Tibial nerve (tissue), 4 donors: ENCODE measurements around the gene GALNT10. TPM values are rescaled to one million over a fixed set of nuclear protein-coding genes. Genes with fewer than 3 reads are reported as not detected.

Experiments used
- DNase-seq, 2 donors: peaks; one replicate each; pipeline ENCODE4 v3.0.0-alpha.2; 2019; ENCODE audit warnings: low spot score in 2 of 2
- H3K27ac ChIP-seq, 4 donors: fragments of 200-600 bp; sonication (generic) in 3 of 4; one replicate each; pipeline ENCODE4 v1.5.1; 2017 to 2019; ENCODE audit warnings: mild to moderate bottlenecking in 1 of 4
- H3K27me3 ChIP-seq, 2 donors: fragments of 200-600 bp; sonication (generic) in 1 of 2; one replicate each; pipeline versions ENCODE4 v1.5.1 to v1.6.0; 2017 to 2019
- H3K36me3 ChIP-seq, 3 donors: fragments of 200-600 bp; sonication (generic); one replicate each; pipeline ENCODE4 v1.5.1; 2018 to 2019
- H3K4me1 ChIP-seq, 4 donors: fragments of 200-600 bp; sonication (generic) in 3 of 4; one replicate each; pipeline ENCODE4 v1.5.1; 2017 to 2019
- H3K4me3 ChIP-seq, 4 donors: fragments of 200-600 bp; sonication (generic) in 3 of 4; one replicate each; pipeline ENCODE4 v1.5.1; 2017 to 2019; ENCODE audit warnings: mild to moderate bottlenecking in 1 of 4, moderate library complexity in 1 of 4
- H3K9me3 ChIP-seq, 4 donors: fragments of 200-600 bp; sonication (generic) in 3 of 4; one replicate each; pipeline ENCODE4 v1.5.1; 2017 to 2019
- EP300 ChIP-seq, 2 donors: sonication (generic); formaldehyde crosslinking; IDR thresholded peaks; one replicate each; pipeline ENCODE4 v1.6.1; 2017; ENCODE audit warnings: antibody characterized with exemption in 2 of 2, mild to moderate bottlenecking in 1 of 2
- POLR2A ChIP-seq, 2 donors: fragments of 450-650 bp; IDR thresholded peaks; one replicate each; pipeline ENCODE4 v1.6.1; 2017; ENCODE audit warnings: antibody characterized with exemption in 2 of 2, mild to moderate bottlenecking in 2 of 2, moderate library complexity in 2 of 2
- WGBS, 2 donors: methylation state at CpG; one replicate each; pipeline ENCODE4 v1.1.5; 2018; 5-methylcytosine and 5-hydroxymethylcytosine counted together
- total RNA-seq, 4 donors: library from RNA; depleted of rRNA; stranded (reverse); fragments of >200 nt; gene quantifications; one replicate each; pipeline ENCODE4 v1.1.0, GENCODE V29; 2016
- TF ChIP-seq, protein P1 (sequence below), 5 experiments: fragments of 200-600 bp in 3 of 5; fragments of 450-650 bp in 2 of 5; sonication (generic) in 3 of 5; IDR thresholded peaks; one replicate each; pipeline ENCODE4 v1.5.1; 2016 to 2019; ENCODE audit warnings: antibody characterized with exemption in 5 of 5, mild to moderate bottlenecking in 3 of 5, moderate library complexity in 2 of 5

GALNT10 gene
- total RNA-seq, 4 donors from 2014 or later, result 24.1 to 41.2 (median 26.7) TPM

DNA sequence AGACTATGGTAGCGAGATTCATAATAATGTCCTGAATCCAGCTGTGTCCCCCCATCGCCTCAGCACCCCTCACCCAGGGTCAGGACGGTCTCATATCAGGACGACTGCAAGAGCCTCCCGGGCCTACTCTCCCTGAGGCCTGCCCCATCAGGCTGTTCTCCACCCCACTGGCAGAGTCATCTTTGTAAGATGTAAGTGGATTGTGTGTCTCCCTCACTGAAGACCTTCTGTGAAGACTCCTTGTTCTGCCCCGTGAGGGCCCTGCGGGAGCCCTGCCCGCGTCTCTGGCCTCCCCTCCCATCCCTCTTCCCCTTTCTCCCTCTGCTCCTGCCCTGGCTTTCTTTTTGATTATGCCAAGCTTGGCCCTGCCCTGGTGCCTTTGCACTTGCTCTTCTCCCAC, 211.4 kb downstream of the GALNT10 start:
- Histone ChIP-seq H3K36me3 (no peaks in the 10 kb centered on the region), H3K4me1 (peaks cover 0 to 9% (median 3%) of the 10 kb centered on the region in 4 donors), H3K4me3 (no peak overlapping the region), H3K27ac (no peak overlapping the region), H3K27me3 (no peaks in the 10 kb centered on the region), H3K9me3 (no peaks in the 10 kb centered on the region)
- no peak for TF ChIP-seq EP300 (IDR thresholded peaks at IDR 0.05)
- TF ChIP-seq, protein P1, sequence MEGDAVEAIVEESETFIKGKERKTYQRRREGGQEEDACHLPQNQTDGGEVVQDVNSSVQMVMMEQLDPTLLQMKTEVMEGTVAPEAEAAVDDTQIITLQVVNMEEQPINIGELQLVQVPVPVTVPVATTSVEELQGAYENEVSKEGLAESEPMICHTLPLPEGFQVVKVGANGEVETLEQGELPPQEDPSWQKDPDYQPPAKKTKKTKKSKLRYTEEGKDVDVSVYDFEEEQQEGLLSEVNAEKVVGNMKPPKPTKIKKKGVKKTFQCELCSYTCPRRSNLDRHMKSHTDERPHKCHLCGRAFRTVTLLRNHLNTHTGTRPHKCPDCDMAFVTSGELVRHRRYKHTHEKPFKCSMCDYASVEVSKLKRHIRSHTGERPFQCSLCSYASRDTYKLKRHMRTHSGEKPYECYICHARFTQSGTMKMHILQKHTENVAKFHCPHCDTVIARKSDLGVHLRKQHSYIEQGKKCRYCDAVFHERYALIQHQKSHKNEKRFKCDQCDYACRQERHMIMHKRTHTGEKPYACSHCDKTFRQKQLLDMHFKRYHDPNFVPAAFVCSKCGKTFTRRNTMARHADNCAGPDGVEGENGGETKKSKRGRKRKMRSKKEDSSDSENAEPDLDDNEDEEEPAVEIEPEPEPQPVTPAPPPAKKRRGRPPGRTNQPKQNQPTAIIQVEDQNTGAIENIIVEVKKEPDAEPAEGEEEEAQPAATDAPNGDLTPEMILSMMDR (IDR thresholded peaks at IDR 0.05), result no peak
- TF ChIP-seq POLR2A (IDR thresholded peaks at IDR 0.05), result no peak
- no peak for DNase-seq
- 78 to 83% methylated on average over 9 of the region's 9 CpGs for WGBS, 2 donors

DNA sequence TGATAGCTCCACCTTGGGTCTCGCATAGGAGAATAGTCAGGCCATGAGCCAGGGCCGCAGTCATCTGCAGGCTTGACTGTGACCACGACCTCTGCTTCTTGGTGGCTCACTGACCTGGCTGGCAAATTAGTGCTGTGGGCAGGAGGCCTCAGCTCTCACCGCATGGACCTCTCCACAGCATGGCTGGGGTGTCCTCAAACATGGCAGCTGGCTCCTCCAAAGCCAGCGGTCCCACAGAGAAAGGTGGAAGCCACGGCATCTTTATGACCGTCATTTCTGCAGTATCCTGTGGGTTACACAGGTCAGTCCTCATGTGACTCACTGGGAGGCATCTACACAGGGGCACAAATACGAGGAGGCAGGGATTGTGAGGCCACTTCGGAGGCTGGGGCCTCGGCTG, 212.1 kb downstream of the GALNT10 start:
- TF ChIP-seq EP300 (IDR thresholded peaks at IDR 0.05), result no peak
- no peak for TF ChIP-seq POLR2A (IDR thresholded peaks at IDR 0.05)
- TF ChIP-seq, protein P1 (IDR thresholded peaks at IDR 0.05), result no peak
- H3K4me3 ChIP-seq, result no peak overlapping the region
- H3K36me3 ChIP-seq, result no peaks in the 10 kb centered on the region
- DNase-seq, result no peak
- peaks cover 0 to 9% (median 3%) of the 10 kb centered on the region in 4 donors for H3K4me1 ChIP-seq
- H3K27me3 ChIP-seq, result no peaks in the 10 kb centered on the region
- 92 to 93% methylated on average over 10 of the region's 10 CpGs for WGBS, 2 donors
- no peak overlapping the region for H3K27ac ChIP-seq
- H3K9me3 ChIP-seq, result no peaks in the 10 kb centered on the region

DNA sequence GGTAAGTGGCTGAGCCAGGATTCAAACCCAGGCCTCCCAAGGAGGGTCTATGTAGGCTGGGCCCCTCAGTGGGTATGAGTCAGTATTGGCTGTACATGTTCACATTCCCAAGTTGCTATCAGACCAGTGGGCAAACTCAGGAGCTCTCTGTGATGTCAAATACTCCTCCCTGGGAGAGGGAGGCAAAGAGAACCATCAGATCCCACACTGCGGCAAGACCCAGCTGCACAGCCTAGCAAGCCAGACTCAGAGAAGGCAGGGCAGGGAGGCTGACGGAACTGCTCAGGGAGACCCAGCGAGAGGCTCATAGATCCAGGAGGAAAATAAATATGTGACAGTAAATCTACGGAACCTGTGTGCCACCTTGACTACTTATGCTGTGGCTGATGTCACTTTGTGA, 212.7 kb downstream of the GALNT10 start:
- Histone ChIP-seq H3K4me3 (no peak overlapping the region), H3K27ac (no peak overlapping the region), H3K27me3 (no peaks in the 10 kb centered on the region), H3K36me3 (no peaks in the 10 kb centered on the region), H3K9me3 (no peaks in the 10 kb centered on the region), H3K4me1 (peaks cover 0 to 9% (median 3%) of the 10 kb centered on the region in 4 donors)
- 94 to 99% methylated on average over 4 of the region's 4 CpGs for WGBS, 2 donors
- no peak for DNase-seq
- TF ChIP-seq, protein P1 (IDR thresholded peaks at IDR 0.05), result no peak
- TF ChIP-seq POLR2A (IDR thresholded peaks at IDR 0.05) (no peak), EP300 (IDR thresholded peaks at IDR 0.05) (no peak)

DNA sequence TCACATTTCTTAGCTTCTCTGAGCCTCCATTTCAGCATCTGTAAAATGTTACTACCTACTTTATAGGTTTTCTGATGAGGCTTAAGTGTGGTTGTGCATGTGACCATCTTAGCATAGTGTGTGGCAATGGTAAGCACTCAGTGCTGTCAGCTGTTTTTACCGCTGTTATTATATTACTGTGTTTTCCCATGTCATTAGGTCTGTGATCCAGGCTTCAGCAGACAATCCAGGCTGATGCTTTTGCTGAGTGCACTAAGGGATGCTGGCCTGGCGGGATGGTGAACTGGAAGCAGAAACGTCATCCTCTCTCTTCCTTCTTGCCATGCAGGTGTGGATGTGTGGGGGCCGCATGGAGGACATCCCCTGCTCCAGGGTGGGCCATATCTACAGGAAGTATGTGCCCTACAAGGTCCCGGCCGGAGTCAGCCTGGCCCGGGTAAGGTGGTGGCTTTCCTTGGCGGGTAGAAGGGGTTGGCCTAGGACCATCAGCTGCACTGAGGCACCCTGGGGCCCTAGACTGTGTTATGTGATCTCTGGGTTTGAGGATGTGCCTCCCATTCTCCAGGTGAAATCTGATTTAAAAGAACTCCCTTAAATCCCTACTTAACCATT, 213.3 kb downstream of the GALNT10 start:
- Histone ChIP-seq H3K9me3 (no peaks in the 10 kb centered on the region), H3K4me1 (peaks cover 0 to 9% (median 3%) of the 10 kb centered on the region in 4 donors), H3K36me3 (peaks cover 0 to 2% (median 0%) of the 10 kb centered on the region in 3 donors), H3K27me3 (no peaks in the 10 kb centered on the region), H3K27ac (no peak overlapping the region), H3K4me3 (no peak overlapping the region)
- DNase-seq, result no peak
- 78 to 85% methylated on average over 8 of the region's 8 CpGs for WGBS, 2 donors
- TF ChIP-seq POLR2A (IDR thresholded peaks at IDR 0.05), result no peak
- TF ChIP-seq EP300 (IDR thresholded peaks at IDR 0.05), result no peak
- TF ChIP-seq, protein P1 (IDR thresholded peaks at IDR 0.05), result no peak

DNA sequence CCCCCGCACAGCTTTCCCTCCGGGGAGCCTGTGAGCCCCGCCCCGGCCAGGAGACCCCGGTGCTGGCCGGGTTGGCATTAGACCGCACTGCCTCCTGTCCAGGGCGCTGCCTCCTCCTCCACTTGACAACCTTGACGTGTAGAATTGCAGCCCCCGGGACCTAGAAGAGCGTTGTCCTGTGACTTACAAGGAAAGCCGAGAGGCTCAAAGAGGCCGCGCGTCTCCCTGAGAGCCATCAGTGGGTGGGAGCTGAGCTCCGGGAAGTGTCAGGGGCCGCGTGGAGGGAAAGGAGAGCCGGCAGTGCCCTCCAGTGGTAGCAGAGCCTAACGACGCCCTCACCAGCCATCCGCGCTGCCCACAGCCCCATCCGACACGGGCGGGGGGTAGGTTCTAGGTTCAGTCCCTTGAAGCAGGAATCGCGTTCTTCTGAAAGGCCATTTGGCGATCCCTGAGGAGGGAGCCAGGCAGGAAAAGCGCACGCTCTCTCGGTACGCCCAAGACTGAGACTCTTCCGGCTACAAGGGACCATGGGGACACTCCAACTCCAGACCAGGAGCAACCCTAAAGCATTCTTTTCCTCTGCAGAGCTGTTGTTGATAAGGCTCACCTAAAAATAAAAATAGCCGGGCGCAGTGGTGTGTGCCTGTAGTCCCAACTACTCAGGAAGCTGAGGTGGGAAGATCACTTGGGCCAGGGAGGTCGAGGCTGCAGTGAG, 214.7 kb downstream of the GALNT10 start:
- Histone ChIP-seq H3K9me3 (no peaks in the 10 kb centered on the region), H3K36me3 (peaks cover 0 to 14% (median 0%) of the 10 kb centered on the region in 3 donors), H3K4me1 (peaks cover 0 to 9% (median 3%) of the 10 kb centered on the region in 4 donors), H3K27ac (no peak overlapping the region), H3K4me3 (peak overlapping the region; percentile 14 to 41 (median 30)), H3K27me3 (no peaks in the 10 kb centered on the region)
- TF ChIP-seq POLR2A (IDR thresholded peaks at IDR 0.05) (no peak), EP300 (IDR thresholded peaks at IDR 0.05) (peak in 1 of 2 donors; percentile 51)
- TF ChIP-seq, protein P1 (IDR thresholded peaks at IDR 0.05), result peak; percentile 78 to 94 (median 86)
- WGBS, 2 donors, result 8 to 9% methylated on average over 29 to 37 of the region's 37 CpGs
- peak; percentile 61 to 76 for DNase-seq
